Hypothalamus (tissue), 51 donors: ENCODE measurements around the gene CR2.
"Not testable (repeated sequence)": the region's sequence is repeated elsewhere in the genome, so short reads cannot be mapped to it uniquely, and the experiment has no call there.

ENCODE experiments used
- DNase-seq, 51 donors: peaks; one replicate each; lab custom pipeline; 2025; lab: John Stamatoyannopoulos, UW

Gene CR2

GRCh38 chr1:207440626-207441025, 13.5 kb upstream of the CR2 start:
- DNase-seq = no peak

GRCh38 chr1:207444514-207445217, 9.5 kb upstream of the CR2 start:
- no peak for DNase-seq

- DNase-seq = no peak
These were observed 450 bp upstream of the CR2 start for GRCh38 chr1:207453710-207454045.

- no peak for DNase-seq
These were observed 1.1 kb downstream of the CR2 start for GRCh38 chr1:207455183-207455754.

GRCh38 chr1:207458414-207458813, 4.3 kb downstream of the CR2 start:
- DNase-seq = no peak

- no peak for DNase-seq
These were observed 4.9 kb downstream of the CR2 start for GRCh38 chr1:207459008-207459407.

GRCh38 chr1:207461649-207462048, 7.5 kb downstream of the CR2 start:
- DNase-seq = no peak

- no peak for DNase-seq
These were observed 8.4 kb downstream of the CR2 start for GRCh38 chr1:207462535-207462934.

- no peak for DNase-seq
These were observed 8.9 kb downstream of the CR2 start for GRCh38 chr1:207463021-207463420.

GRCh38 chr1:207463571-207463970, 9.4 kb downstream of the CR2 start:
- DNase-seq = no peak

GRCh38 chr1:207470927-207471326, 16.8 kb downstream of the CR2 start:
- no peak for DNase-seq

GRCh38 chr1:207474210-207474609, 20.1 kb downstream of the CR2 start:
- no peak for DNase-seq

GRCh38 chr1:207486198-207486597, 32.1 kb downstream of the CR2 start:
- no peak for DNase-seq

GRCh38 chr1:207487636-207488035, 33.5 kb downstream of the CR2 start:
- DNase-seq = no peak

GRCh38 chr1:207493212-207493611, 39.1 kb downstream of the CR2 start:
- no peak for DNase-seq

GRCh38 chr1:207494171-207494570, 40.0 kb downstream of the CR2 start:
- no peak for DNase-seq

GRCh38 chr1:207495281-207495680, 41.2 kb downstream of the CR2 start:
- not testable (repeated sequence) for DNase-seq

- DNase-seq = peak in 7 of 51 donors; percentile 2 to 11 (median 5)
These were observed 42.0 kb downstream of the CR2 start, which contains the start of gene CR1 for GRCh38 chr1:207495801-207496792. CR1 (plus strand) TSS chr1:207496157; CDS start chr1:207496268, 111 bp downstream.

GRCh38 chr1:207497941-207498340, 43.8 kb downstream of the CR2 start:
- no peak for DNase-seq

- peak in 34 of 51 donors; percentile 3 to 85 (median 48) for DNase-seq
These were observed 45.4 kb downstream of the CR2 start for GRCh38 chr1:207499573-207499972.

- DNase-seq = no peak
These were observed 46.2 kb downstream of the CR2 start for GRCh38 chr1:207500306-207500705.
